ENCODE data around the gene TAGLN3.

TAGLN3 gene

DNA sequence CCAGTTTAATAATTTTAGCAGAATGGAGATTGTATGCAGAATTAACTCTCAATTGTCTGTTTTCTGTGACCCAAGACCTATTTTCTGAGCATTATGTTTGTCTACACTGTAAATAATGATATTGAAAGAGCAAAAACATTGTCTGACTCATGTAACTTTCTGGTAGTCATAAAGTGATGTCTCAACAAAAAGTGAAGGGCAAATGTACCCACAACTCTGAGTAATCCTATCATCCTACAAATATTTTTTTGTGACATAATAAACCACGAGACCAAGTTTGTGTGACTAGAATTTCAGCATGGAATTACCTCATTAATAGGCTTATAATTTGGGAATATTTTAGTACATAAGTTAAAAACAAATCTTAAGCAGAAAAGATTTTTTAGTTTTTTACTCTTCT lies 35.3 kb upstream of the TAGLN3 start:
- peak overlapping the region; percentile 47 for H3K4me2 ChIP-seq (ENCODE audit: low read length)
- H3K36me3 ChIP-seq (ENCODE audit: insufficient read depth, low read length), result peaks cover 31% of the 10 kb centered on the region
- H3K9me3 ChIP-seq (replicated peaks; ENCODE audit: low read length), result no peaks in the 10 kb centered on the region
- H3K27me3 ChIP-seq (ENCODE audit: control insufficient read depth, insufficient read depth, low read length), result no peaks in the 10 kb centered on the region
- H3K4me1 ChIP-seq (ENCODE audit: control insufficient read depth, insufficient read depth, low read length), result peaks cover 24% of the 10 kb centered on the region
- no peak overlapping the region for H3K4me3 ChIP-seq (ENCODE audit: low read length)
- H3K9ac ChIP-seq (ENCODE audit: low read depth, low read length), result peak overlapping the region; percentile 71

GRCh38 chr3:111965484-111965883 lies 33.2 kb upstream of the TAGLN3 start:
- H3K27me3 ChIP-seq (ENCODE audit: control insufficient read depth, insufficient read depth, low read length), result no peaks in the 10 kb centered on the region
- no peak overlapping the region for H3K4me2 ChIP-seq (ENCODE audit: low read length)
- no peak overlapping the region for H3K9ac ChIP-seq (ENCODE audit: low read depth, low read length)
- no peak overlapping the region for H3K4me3 ChIP-seq (ENCODE audit: low read length)
- peaks cover 42% of the 10 kb centered on the region for H3K36me3 ChIP-seq (ENCODE audit: insufficient read depth, low read length)
- H3K9me3 ChIP-seq (replicated peaks; ENCODE audit: low read length), result no peaks in the 10 kb centered on the region
- peaks cover 24% of the 10 kb centered on the region for H3K4me1 ChIP-seq (ENCODE audit: control insufficient read depth, insufficient read depth, low read length)

DNA sequence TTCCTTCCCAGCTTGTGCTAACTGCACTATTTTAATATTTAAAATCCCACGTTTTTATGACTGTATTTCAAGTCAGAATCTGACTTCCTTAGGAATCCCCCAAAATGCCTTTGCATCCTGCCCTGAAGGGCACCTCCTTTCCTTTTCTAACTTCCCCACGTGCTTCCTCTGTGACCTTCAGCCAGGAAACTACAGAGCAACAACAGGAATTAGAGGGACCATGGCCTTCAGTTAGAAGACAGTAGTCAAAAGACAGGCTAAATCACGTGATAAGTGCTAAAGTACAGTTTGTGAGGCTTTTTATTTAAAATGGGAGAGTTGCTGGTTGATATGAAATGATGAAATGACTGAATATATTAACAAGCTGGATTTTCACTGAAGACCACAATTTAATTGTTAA lies 31.7 kb upstream of the TAGLN3 start:
- Histone ChIP-seq H3K9ac (ENCODE audit: low read depth, low read length) (peak overlapping the region; percentile 29), H3K36me3 (ENCODE audit: insufficient read depth, low read length) (peaks cover 51% of the 10 kb centered on the region), H3K4me1 (ENCODE audit: control insufficient read depth, insufficient read depth, low read length) (peaks cover 24% of the 10 kb centered on the region)

DNA sequence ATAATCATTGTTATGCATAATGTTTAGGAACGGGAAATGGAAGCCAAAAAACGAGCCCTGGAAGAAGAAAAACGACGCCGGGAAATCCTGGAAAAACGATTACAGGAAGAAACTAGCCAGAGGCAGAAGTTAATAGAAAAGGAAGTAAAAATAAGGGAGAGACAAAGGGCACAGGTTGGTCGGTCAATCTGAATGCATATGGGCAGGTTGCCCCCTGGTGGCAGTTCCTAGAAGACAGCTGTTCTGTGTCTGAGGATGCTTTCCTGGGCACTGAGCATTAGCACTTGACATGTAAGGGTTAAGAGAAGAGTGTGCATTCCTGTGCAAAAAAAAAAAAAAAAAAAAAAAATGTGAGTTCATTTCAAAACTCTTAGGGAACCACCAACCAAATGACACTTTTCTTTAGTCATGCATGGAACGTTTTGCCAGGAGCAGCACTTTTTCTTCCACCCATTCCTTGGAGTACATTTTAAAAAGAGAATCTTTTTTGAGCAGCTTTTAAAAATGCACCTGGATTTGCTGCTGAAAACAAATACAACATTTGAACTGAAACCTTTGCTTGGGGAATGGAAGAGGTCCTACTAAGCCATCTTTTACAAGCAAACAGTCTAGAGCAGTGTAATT lies 31.0 kb upstream of the TAGLN3 start:
- Histone ChIP-seq H3K9me3 (replicated peaks; ENCODE audit: low read length) (no peaks in the 10 kb centered on the region), H3K4me3 (ENCODE audit: low read length) (no peak overlapping the region), H3K9ac (ENCODE audit: low read depth, low read length) (peak overlapping the region; percentile 29), H3K27me3 (ENCODE audit: control insufficient read depth, insufficient read depth, low read length) (no peaks in the 10 kb centered on the region), H3K36me3 (ENCODE audit: insufficient read depth, low read length) (peaks cover 47% of the 10 kb centered on the region), H3K4me1 (ENCODE audit: control insufficient read depth, insufficient read depth, low read length) (peaks cover 22% of the 10 kb centered on the region), H3K4me2 (ENCODE audit: low read length) (no peak overlapping the region)

More for the DNA sequence above, 31.7 kb upstream of the TAGLN3 start:
- Histone ChIP-seq H3K9me3 (replicated peaks; ENCODE audit: low read length) (no peaks in the 10 kb centered on the region), H3K4me2 (ENCODE audit: low read length) (no peak overlapping the region), H3K27me3 (ENCODE audit: control insufficient read depth, insufficient read depth, low read length) (no peaks in the 10 kb centered on the region), H3K4me3 (ENCODE audit: low read length) (no peak overlapping the region)

GRCh38 chr3:111968319-111969054 lies 30.2 kb upstream of the TAGLN3 start:
- no peak overlapping the region for H3K4me3 ChIP-seq (ENCODE audit: low read length)
- no peaks in the 10 kb centered on the region for H3K9me3 ChIP-seq (replicated peaks; ENCODE audit: low read length)
- H3K4me1 ChIP-seq (ENCODE audit: control insufficient read depth, insufficient read depth, low read length), result peaks cover 16% of the 10 kb centered on the region
- H3K9ac ChIP-seq (ENCODE audit: low read depth, low read length), result no peak overlapping the region
- H3K4me2 ChIP-seq (ENCODE audit: low read length), result no peak overlapping the region
- peaks cover 47% of the 10 kb centered on the region for H3K36me3 ChIP-seq (ENCODE audit: insufficient read depth, low read length)
- H3K27me3 ChIP-seq (ENCODE audit: control insufficient read depth, insufficient read depth, low read length), result no peaks in the 10 kb centered on the region

DNA sequence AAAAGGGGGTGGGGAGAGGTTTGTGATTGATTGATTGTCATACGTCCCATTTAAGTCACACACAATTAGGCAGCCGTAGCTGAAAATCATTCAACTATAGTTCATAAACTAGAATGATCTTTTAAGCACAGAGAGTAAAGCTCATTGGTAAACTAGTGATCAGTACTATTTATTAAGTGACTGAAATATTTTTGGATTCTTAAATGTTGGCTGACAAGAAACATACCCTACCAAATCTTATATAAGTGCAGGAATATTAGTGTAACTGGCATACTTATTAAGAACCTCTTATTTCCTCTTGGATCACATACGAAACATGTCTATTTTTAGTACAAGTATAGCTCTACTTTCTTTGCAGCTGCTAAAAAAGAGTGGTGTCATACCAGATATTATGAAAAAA lies 28.3 kb upstream of the TAGLN3 start:
- Histone ChIP-seq H3K4me1 (ENCODE audit: control insufficient read depth, insufficient read depth, low read length) (peaks cover 8% of the 10 kb centered on the region), H3K27me3 (ENCODE audit: control insufficient read depth, insufficient read depth, low read length) (no peaks in the 10 kb centered on the region), H3K4me2 (ENCODE audit: low read length) (no peak overlapping the region), H3K9ac (ENCODE audit: low read depth, low read length) (no peak overlapping the region), H3K9me3 (replicated peaks; ENCODE audit: low read length) (no peaks in the 10 kb centered on the region), H3K36me3 (ENCODE audit: insufficient read depth, low read length) (peaks cover 56% of the 10 kb centered on the region), H3K4me3 (ENCODE audit: low read length) (no peak overlapping the region)

DNA sequence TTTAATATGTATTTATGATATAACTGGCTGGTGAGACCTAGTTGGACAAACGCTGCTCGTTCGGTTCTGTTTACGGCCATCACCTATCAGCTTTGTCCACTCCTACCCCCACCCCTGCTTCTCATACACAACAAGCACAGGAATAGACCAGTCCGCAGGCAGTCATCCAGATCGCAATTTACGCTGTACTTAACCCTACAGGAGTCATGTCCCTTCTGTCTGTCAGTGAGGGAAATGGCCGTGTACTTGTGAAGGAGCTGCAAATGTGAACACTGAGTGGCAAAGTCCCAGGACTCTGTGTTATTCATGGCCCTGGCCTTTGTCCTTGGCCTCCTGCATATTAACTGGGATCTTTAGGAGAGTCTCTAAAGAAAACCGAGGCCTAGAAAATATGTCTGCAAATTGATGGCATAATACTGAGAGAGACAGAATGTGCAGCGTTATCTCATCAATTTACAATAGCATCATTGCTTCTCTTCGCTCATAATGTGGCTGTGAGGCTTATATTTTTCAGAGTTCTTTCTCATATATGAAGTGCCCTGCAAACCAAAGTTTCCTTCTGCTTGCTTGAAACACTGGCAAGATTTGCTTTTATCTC lies 27.1 kb upstream of the TAGLN3 start:
- Histone ChIP-seq H3K4me3 (ENCODE audit: low read length) (no peak overlapping the region), H3K36me3 (ENCODE audit: insufficient read depth, low read length) (peaks cover 44% of the 10 kb centered on the region), H3K9me3 (replicated peaks; ENCODE audit: low read length) (no peaks in the 10 kb centered on the region), H3K4me2 (ENCODE audit: low read length) (no peak overlapping the region), H3K27me3 (ENCODE audit: control insufficient read depth, insufficient read depth, low read length) (no peaks in the 10 kb centered on the region), H3K4me1 (ENCODE audit: control insufficient read depth, insufficient read depth, low read length) (peaks cover 8% of the 10 kb centered on the region), H3K9ac (ENCODE audit: low read depth, low read length) (no peak overlapping the region)

- no peaks in the 10 kb centered on the region for H3K9me3 ChIP-seq (replicated peaks; ENCODE audit: low read length)
- no peak overlapping the region for H3K4me3 ChIP-seq (ENCODE audit: low read length)
- H3K9ac ChIP-seq (ENCODE audit: low read depth, low read length), result no peak overlapping the region
- H3K4me2 ChIP-seq (ENCODE audit: low read length), result no peak overlapping the region
- H3K27me3 ChIP-seq (ENCODE audit: control insufficient read depth, insufficient read depth, low read length), result no peaks in the 10 kb centered on the region
- no peaks in the 10 kb centered on the region for H3K4me1 ChIP-seq (ENCODE audit: control insufficient read depth, insufficient read depth, low read length)
- H3K36me3 ChIP-seq (ENCODE audit: insufficient read depth, low read length), result peaks cover 39% of the 10 kb centered on the region
Observed at GRCh38 chr3:111972891-111973290, 25.8 kb upstream of the TAGLN3 start.

DNA sequence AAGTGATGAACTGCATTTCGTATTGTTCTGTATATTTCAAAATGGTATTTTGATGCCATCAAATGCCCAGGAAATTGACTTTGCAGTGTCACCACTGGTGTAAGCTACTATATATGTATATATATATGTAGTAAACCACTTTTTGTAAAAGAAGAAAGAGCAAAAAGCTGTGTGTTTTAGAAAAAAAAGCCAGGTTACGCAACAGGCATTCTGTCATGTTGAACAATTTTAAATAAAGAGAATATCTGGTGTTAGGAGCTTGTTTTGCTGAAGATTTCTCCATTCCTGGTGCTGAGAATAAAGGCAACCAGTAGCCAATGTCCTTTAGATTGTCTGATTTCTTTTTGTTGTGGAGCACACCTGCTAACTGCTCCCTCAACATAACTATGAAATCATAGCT lies 23.6 kb upstream of the TAGLN3 start:
- Histone ChIP-seq H3K4me3 (ENCODE audit: low read length) (no peak overlapping the region), H3K9me3 (replicated peaks; ENCODE audit: low read length) (no peaks in the 10 kb centered on the region), H3K27me3 (ENCODE audit: control insufficient read depth, insufficient read depth, low read length) (no peaks in the 10 kb centered on the region), H3K9ac (ENCODE audit: low read depth, low read length) (no peak overlapping the region), H3K4me1 (ENCODE audit: control insufficient read depth, insufficient read depth, low read length) (peaks cover 10% of the 10 kb centered on the region), H3K36me3 (ENCODE audit: insufficient read depth, low read length) (peaks cover 22% of the 10 kb centered on the region), H3K4me2 (ENCODE audit: low read length) (no peak overlapping the region)

- Histone ChIP-seq H3K9ac (ENCODE audit: low read depth, low read length) (no peak overlapping the region), H3K4me2 (ENCODE audit: low read length) (no peak overlapping the region), H3K36me3 (ENCODE audit: insufficient read depth, low read length) (peaks cover 17% of the 10 kb centered on the region), H3K27me3 (ENCODE audit: control insufficient read depth, insufficient read depth, low read length) (no peaks in the 10 kb centered on the region), H3K4me1 (ENCODE audit: control insufficient read depth, insufficient read depth, low read length) (peaks cover 20% of the 10 kb centered on the region), H3K9me3 (replicated peaks; ENCODE audit: low read length) (no peaks in the 10 kb centered on the region), H3K4me3 (ENCODE audit: low read length) (no peak overlapping the region)
Observed at GRCh38 chr3:111976254-111976653, 22.5 kb upstream of the TAGLN3 start.

DNA sequence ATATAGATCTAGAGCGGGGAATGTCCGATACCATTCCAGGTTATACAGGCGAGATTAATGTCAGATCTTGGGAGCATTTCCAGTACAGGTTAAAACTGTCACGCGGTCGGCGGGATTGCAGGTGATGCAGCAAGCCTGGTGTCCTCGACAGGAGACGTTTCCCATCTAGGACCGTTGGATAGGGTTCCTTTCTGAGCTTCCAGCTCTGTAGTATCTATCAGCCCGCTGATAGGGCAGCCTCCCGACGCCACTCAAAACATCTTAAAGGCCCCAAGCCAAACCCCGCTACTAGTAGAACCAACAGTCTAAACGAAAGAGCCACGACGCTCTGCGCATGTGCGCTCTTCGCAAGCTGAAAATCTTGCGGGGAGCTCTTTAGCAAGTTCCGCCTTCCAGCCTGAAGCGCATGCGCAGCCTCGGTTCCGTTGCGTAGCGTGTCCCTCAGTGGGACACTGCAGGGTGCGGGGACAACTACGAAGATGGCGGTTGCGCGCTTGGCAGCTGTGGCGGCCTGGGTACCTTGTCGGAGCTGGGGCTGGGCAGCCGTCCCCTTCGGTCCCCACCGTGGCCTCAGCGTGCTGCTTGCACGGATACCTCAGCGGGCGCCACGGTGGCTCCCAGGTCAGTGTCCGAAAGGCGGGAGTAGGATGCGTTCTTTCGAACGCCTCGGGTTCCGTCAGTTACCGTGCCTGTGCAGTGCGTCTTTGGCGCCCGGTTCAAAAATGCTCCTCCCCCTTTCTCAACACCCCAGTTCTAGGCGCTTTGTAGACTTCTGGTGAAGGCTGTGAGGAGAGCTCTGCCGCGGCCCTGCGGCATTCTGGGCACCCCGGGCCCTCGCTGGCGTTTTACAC lies 19.9 kb upstream of the TAGLN3 start, which contains the start of gene ABHD10:
ABHD10 (plus strand) TSS at position 444 of the 851 bp plus-strand sequence; CDS start at position 480, 36 bp downstream.
- peaks cover 26% of the 10 kb centered on the region for H3K4me1 ChIP-seq (ENCODE audit: control insufficient read depth, insufficient read depth, low read length)
- peak within 1 kb of the TSS; percentile 87 for H3K9ac ChIP-seq (ENCODE audit: low read depth, low read length)
- H3K9me3 ChIP-seq (replicated peaks; ENCODE audit: low read length), result no peaks in the 10 kb centered on the region
- H3K4me3 ChIP-seq (ENCODE audit: low read length), result peak within 1 kb of the TSS; percentile 92
- no peaks in the 10 kb centered on the region for H3K27me3 ChIP-seq (ENCODE audit: control insufficient read depth, insufficient read depth, low read length)
- H3K36me3 ChIP-seq (ENCODE audit: insufficient read depth, low read length), result peaks cover 11% of the 10 kb centered on the region
- H3K4me2 ChIP-seq (ENCODE audit: low read length), result peak within 1 kb of the TSS; percentile 95
